K562 (cell line): ENCODE measurements around the gene KASH5. TPM values are rescaled to one million over a fixed set of nuclear protein-coding genes. Genes with fewer than 3 reads are reported as not detected.
A peak's percentile ranks its signal among the peaks of the same experiment; 100 is the strongest.

Source experiments
- CGGBP1 ChIP-seq: fragments of 250-450 bp; sonication (Bioruptor Pico); IDR thresholded peaks from 2 replicates; pipeline ENCODE4 v1.9.0; 2021; ENCODE audit warnings: mild to moderate bottlenecking
- CREB1 ChIP-seq, 2 experiments: sonication (generic) in 1 of 2; formaldehyde crosslinking in 1 of 2; IDR thresholded peaks; 2 replicates each; pipeline versions ENCODE4 v1.6.1 to v1.8.0; 2012 to 2022; ENCODE audit warnings: inconsistent platforms in 1 of 2, mild to moderate bottlenecking in 1 of 2, missing genetic modification reagents in 1 of 2, moderate library complexity in 1 of 2
- ETV6 ChIP-seq, 3 experiments: fragments of 150-350 bp in 1 of 3; sonication (generic) in 1 of 3; formaldehyde crosslinking in 1 of 3; IDR thresholded peaks; 2 replicates each; pipeline versions ENCODE4 v1.6.1 to v1.8.0; 2014 to 2022; ENCODE audit warnings: borderline replicate concordance in 2 of 3, low read depth in 2 of 3, antibody characterized with exemption in 1 of 3, low read length in 1 of 3, mild to moderate bottlenecking in 1 of 3, missing genetic modification reagents in 1 of 3
- FOXK1 ChIP-seq: sonication (generic); formaldehyde crosslinking; IDR thresholded peaks from 2 replicates; pipeline ENCODE4 v1.8.0; 2022; ENCODE audit warnings: missing genetic modification reagents, mild to moderate bottlenecking, borderline replicate concordance
- GABPB1 ChIP-seq: sonication (generic); formaldehyde crosslinking; IDR thresholded peaks from 2 replicates; pipeline ENCODE4 v1.8.0; 2022; ENCODE audit warnings: mild to moderate bottlenecking, missing genetic modification reagents
- GTF2A2 ChIP-seq: IDR thresholded peaks from 2 replicates; pipeline ENCODE4 v1.6.1; 2016; ENCODE audit warnings: mild to moderate bottlenecking, missing genetic modification characterization, missing compliant biosample characterization
- MAFG ChIP-seq: fragments of 450-650 bp; conservative IDR thresholded peaks from 2 replicates; pipeline ENCODE4 v1.6.1; 2016; ENCODE audit warnings: missing genetic modification characterization, missing compliant biosample characterization
- NCOA1 ChIP-seq: fragments of 450-650 bp; IDR thresholded peaks from 2 replicates; pipeline ENCODE4 v1.6.1; 2016; ENCODE audit warnings: low read depth
- NKRF ChIP-seq: fragments of 450-650 bp; IDR thresholded peaks from 2 replicates; pipeline ENCODE4 v1.6.1; 2016; ENCODE audit warnings: borderline replicate concordance
- POU5F1 ChIP-seq: fragments of 150-350 bp; IDR thresholded peaks from 2 replicates; pipeline ENCODE4 v1.6.1; 2014; ENCODE audit warnings: borderline replicate concordance, low read length, low read depth, mild to moderate bottlenecking; ENCODE audit not compliant: partially characterized antibody
- RBFOX2 ChIP-seq: fragments of 200-400 bp; formaldehyde crosslinking; IDR thresholded peaks from 2 replicates; pipeline ENCODE4 v1.6.1; 2017; ENCODE audit warnings: low read depth, mild to moderate bottlenecking, low read length, moderate library complexity
- SMARCA4 ChIP-seq: fragments of 450-650 bp; IDR thresholded peaks from 2 replicates; pipeline ENCODE4 v1.6.1; 2016
- TBL1XR1 ChIP-seq, 2 experiments: IDR thresholded peaks; 2 replicates each; pipeline ENCODE4 v1.6.1; 2012; ENCODE audit warnings: improper control_type of control experiment in 2 of 2, low read length in 2 of 2, mild to moderate bottlenecking in 1 of 2
- VEZF1 ChIP-seq: fragments of 200-800 bp; sonication (Bioruptor generic); IDR thresholded peaks from 2 replicates; pipeline ENCODE4 v1.6.1; 2017; ENCODE audit warnings: missing genetic modification characterization, missing compliant biosample characterization
- ZHX1 ChIP-seq: fragments of 150-350 bp; conservative IDR thresholded peaks from 2 replicates; pipeline ENCODE4 v1.6.1; 2014; ENCODE audit warnings: low read length
- ZNF384 ChIP-seq: IDR thresholded peaks from 2 replicates; pipeline ENCODE4 v1.6.1; 2012; ENCODE audit warnings: low read depth, low read length, improper control_type of control experiment
- ZNF589 ChIP-seq: fragments of 200-800 bp; sonication (Bioruptor generic); IDR thresholded peaks from 2 replicates; pipeline ENCODE4 v1.6.1; 2016; ENCODE audit warnings: low read depth, missing genetic modification characterization, missing compliant biosample characterization
- ZNF655 ChIP-seq: fragments of 250-450 bp; sonication (Bioruptor Pico); IDR thresholded peaks from 2 replicates; pipeline ENCODE4 v1.5.0; 2021
- polyA plus RNA-seq, 8 experiments: library from polyadenylated mRNA; depleted of rRNA in 4 of 8; stranded (reverse) in 5 of 8; unstranded in 3 of 8; fragments of >200 nt; fragmentation: Nextera tagmentation in 2 of 8; fragmentation: Illumina TruSeq in 1 of 8; extraction: Ambion mirVana in 2 of 8; extraction: Trizol in 1 of 8; gene quantifications; 2 replicates each; pipeline versions ENCODE4 v1.2.1 to v1.2.3, GENCODE V29; 2011 to 2014; ENCODE audit warnings: inconsistent platforms in 1 of 8, missing spikeins in 1 of 8
- total RNA-seq, 7 experiments: library from RNA; depleted of rRNA in 6 of 7; stranded (reverse); fragments of >200 nt in 6 of 7; fragmentation: Illumina TruSeq in 2 of 7; extraction: Trizol in 2 of 7; gene quantifications; 2 replicates each; pipeline versions ENCODE4 v1.2.1 to v1.2.3, GENCODE V29; 2011 to 2021; ENCODE audit warnings: low replicate concordance in 1 of 7

KASH5 gene
- total and polyA plus RNA-seq, 9 of the 15 experiments (the other 6 are each of a cell fraction or from before 2014, with no cell fraction given) = 0.07 to 0.84 (median 0.34) TPM; not detected in 1

GRCh38 chr19:49451430-49452181 lies 63.6 kb downstream of the KASH5 start, which contains the start of gene PIH1D1 (continued):
- peak; percentile 96 for TF ChIP-seq GABPB1
- TF ChIP-seq VEZF1 = no peak
- TF ChIP-seq ZNF589 (CRISPR knock-in tag) = 0 out of 2 replicates have a peak, but pooled peaks have one; percentile 54
- no peak for TF ChIP-seq ZNF655
- 0 out of 4 replicates have a peak, but pooled peaks of 1 of the 2 experiments have one; percentile 19 for TF ChIP-seq TBL1XR1 (IDR thresholded peaks at IDR 0.05; ENCODE audit: low read length in 2 of 2)
- peak; percentile 20 for TF ChIP-seq POU5F1
- TF ChIP-seq GTF2A2 = no peak
- TF ChIP-seq FOXK1 = peak; percentile 85; the same call in 1 of the 2 replicates
- TF ChIP-seq ETV6 (IDR thresholded peaks at IDR 0.05; ENCODE audit: borderline replicate concordance in 1 of 2, low read depth in 2 of 2, low read length in 1 of 2) = no peak
- TF ChIP-seq ETV6 (CRISPR knock-in tag; IDR thresholded peaks at IDR 0.05; ENCODE audit: borderline replicate concordance) = no peak
- TF ChIP-seq MAFG (tag) = 0 out of 2 replicates have a peak, but pooled peaks have one; percentile 15
- TF ChIP-seq SMARCA4 = 0 out of 2 replicates have a peak, but pooled peaks have one; percentile 13
- TF ChIP-seq CREB1 (IDR thresholded peaks at IDR 0.05) = peak; percentile 47; the same call in 1 of the 2 replicates
- peak; percentile 57; the same call in 1 of the 2 replicates for TF ChIP-seq CREB1 (CRISPR knock-in tag; IDR thresholded peaks at IDR 0.05)
- no peak; the same call in 1 of the 2 replicates for TF ChIP-seq ZHX1
- peak; percentile 19; the same call in 1 of the 2 replicates for TF ChIP-seq NCOA1
- peak; percentile 72 for TF ChIP-seq RBFOX2
- peak; percentile 63 for TF ChIP-seq NKRF
- 0 out of 2 replicates have a peak, but pooled peaks have one; percentile 2 for TF ChIP-seq ZNF384
- no peak for TF ChIP-seq CGGBP1 (CRISPR knock-in tag)
